ENCODE measurements around the gene CSF1.

DNA sequence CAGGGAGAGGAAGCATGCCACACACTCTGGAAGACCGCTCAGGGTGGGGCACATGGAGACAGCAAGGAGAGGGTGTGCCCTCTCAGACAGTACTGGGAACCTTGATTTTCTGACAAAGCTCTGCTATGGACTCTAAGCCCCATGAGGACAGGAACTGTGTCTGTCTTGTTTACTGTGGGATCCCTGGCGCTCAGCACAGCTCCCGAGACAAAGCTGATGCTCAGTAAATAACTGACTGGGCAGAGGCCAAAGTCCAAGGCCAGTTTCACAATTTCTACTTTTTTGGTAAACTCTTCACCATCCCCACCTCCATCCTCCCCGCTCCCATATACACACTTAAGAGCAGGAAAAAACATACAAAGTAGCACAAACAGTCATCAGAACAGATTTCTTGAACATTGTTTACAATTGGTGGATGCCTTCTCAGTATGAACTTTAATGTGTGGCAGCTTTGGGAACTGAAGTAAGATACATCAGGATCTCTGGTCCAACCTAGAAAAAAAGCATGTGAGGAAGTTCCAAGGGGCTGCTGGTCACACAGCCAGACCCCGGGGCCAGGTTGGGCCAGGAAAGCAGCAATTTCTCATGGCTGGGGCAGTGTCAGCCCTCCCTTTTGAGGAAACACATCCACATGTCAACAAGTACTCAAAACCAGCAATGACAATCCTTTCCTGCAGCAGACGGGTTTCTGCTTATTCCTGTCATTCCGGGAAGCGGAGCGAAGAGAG is 68.3 kb downstream of the CSF1 start:
- TF ChIP-seq, protein P1, sequence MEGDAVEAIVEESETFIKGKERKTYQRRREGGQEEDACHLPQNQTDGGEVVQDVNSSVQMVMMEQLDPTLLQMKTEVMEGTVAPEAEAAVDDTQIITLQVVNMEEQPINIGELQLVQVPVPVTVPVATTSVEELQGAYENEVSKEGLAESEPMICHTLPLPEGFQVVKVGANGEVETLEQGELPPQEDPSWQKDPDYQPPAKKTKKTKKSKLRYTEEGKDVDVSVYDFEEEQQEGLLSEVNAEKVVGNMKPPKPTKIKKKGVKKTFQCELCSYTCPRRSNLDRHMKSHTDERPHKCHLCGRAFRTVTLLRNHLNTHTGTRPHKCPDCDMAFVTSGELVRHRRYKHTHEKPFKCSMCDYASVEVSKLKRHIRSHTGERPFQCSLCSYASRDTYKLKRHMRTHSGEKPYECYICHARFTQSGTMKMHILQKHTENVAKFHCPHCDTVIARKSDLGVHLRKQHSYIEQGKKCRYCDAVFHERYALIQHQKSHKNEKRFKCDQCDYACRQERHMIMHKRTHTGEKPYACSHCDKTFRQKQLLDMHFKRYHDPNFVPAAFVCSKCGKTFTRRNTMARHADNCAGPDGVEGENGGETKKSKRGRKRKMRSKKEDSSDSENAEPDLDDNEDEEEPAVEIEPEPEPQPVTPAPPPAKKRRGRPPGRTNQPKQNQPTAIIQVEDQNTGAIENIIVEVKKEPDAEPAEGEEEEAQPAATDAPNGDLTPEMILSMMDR (IDR thresholded peaks at IDR 0.05), result no peak
- no peak for TF ChIP-seq POLR2AphosphoS5 (IDR thresholded peaks at IDR 0.05)

Measured in prostate gland (tissue), 2 donors.